Endodermal cell (in vitro differentiated cells): ENCODE results near the gene SEMA5B. TPM values are rescaled to one million over a fixed set of nuclear protein-coding genes. Genes with fewer than 3 reads are reported as not detected.

Experiments
- DNase-seq: peaks from one replicate; pipeline ENCODE4 v3.0.0-alpha.2; 2017
- H3K27ac ChIP-seq: 2 replicates; pipeline ENCODE4 v1.5.1; 2013; ENCODE audit warnings: mild to moderate bottlenecking, low read depth, low read length, moderate library complexity
- H3K27me3 ChIP-seq: 2 replicates; pipeline ENCODE4 v1.6.1; 2013; ENCODE audit warnings: mild to moderate bottlenecking, low read length, moderate library complexity; ENCODE audit not compliant: insufficient read depth, control insufficient read depth, poor library complexity, severe bottlenecking
- H3K36me3 ChIP-seq: 2 replicates; pipeline ENCODE4 v1.7.0; 2013; ENCODE audit warnings: mild to moderate bottlenecking, low read length, moderate library complexity; ENCODE audit not compliant: control insufficient read depth, insufficient read depth
- H3K4me1 ChIP-seq: one replicate; pipeline ENCODE4 v1.7.0; 2013; ENCODE audit warnings: low read length; ENCODE audit not compliant: control insufficient read depth, insufficient read depth
- H3K4me3 ChIP-seq: 2 replicates; pipeline ENCODE4 v1.5.1; 2013; ENCODE audit warnings: mild to moderate bottlenecking, low read length, moderate library complexity
- H3K9ac ChIP-seq: 2 replicates; pipeline ENCODE4 v1.6.1; 2013; ENCODE audit warnings: mild to moderate bottlenecking, low read length, moderate library complexity; ENCODE audit not compliant: poor library complexity, severe bottlenecking; ENCODE audit errors: extremely low read depth
- H3K9me3 ChIP-seq: 2 replicates; pipeline ENCODE4 v1.6.1; 2013; ENCODE audit warnings: mild to moderate bottlenecking, low read length, moderate library complexity; ENCODE audit not compliant: control insufficient read depth
- H3K27ac Mint-ChIP-seq: 2 replicates; pipeline ENCODE4 v1.8.0; 2020; ENCODE audit warnings: mixed read lengths
- H3K27me3 Mint-ChIP-seq: 2 replicates; pipeline ENCODE4 v1.8.0; 2021; ENCODE audit warnings: mild to moderate bottlenecking, mixed read lengths; ENCODE audit not compliant: insufficient read depth
- H3K36me3 Mint-ChIP-seq: 2 replicates; pipeline ENCODE4 v1.8.0; 2020; ENCODE audit warnings: low read depth, mixed read lengths
- H3K4me1 Mint-ChIP-seq: 2 replicates; pipeline ENCODE4 v1.8.0; 2020; ENCODE audit warnings: mixed read lengths
- H3K4me3 Mint-ChIP-seq: 2 replicates; pipeline ENCODE4 v1.8.0; 2020; ENCODE audit warnings: mild to moderate bottlenecking, moderate library complexity, mixed read lengths
- H3K9me3 Mint-ChIP-seq: 2 replicates; pipeline ENCODE4 v1.8.0; 2020; ENCODE audit warnings: mild to moderate bottlenecking, mixed read lengths
- CTCF ChIP-seq: fragments of 200-600 bp; sonication (generic); conservative IDR thresholded peaks from 2 replicates; pipeline ENCODE4 v1.5.0; 2021; ENCODE audit warnings: antibody characterized with exemption, mild to moderate bottlenecking
- WGBS, 2 experiments: methylation state at CpG; one replicate each; pipeline versions ENCODE4 v1.1.5 to v1.1.7; 2013; ENCODE audit warnings: missing lambda C conversion rate in 2 of 2, mixed read lengths in 1 of 2; ENCODE audit not compliant: insufficient coverage in 1 of 2, insufficient read length in 1 of 2; 5-methylcytosine and 5-hydroxymethylcytosine counted together
- total RNA-seq, 2 donors: library from RNA; stranded (reverse); fragmentation: NEBNext Ultra II Directional in 1 of 2; extraction: Animal tissue kit (Norgen Biotek cat#: 25700) in 1 of 2; gene quantifications; 2 replicates in 1 of 2; 3 replicates in 1 of 2; pipeline ENCODE4 v1.2.1, GENCODE V29; 2021

SEMA5B gene
- total RNA-seq, 2 donors from 2014 or later, result 37.3 to 45.8 TPM

- H3K27ac ChIP-seq, result no peak overlapping the region
- peak; percentile 46 for TF ChIP-seq CTCF
- no peaks in the 10 kb centered on the region for H3K27me3 ChIP-seq
- H3K36me3 Mint-ChIP-seq, result peaks cover 7% of the 10 kb centered on the region
- no peaks in the 10 kb centered on the region for H3K27me3 Mint-ChIP-seq
- H3K9ac ChIP-seq, result no peak overlapping the region
- peaks cover 2% of the 10 kb centered on the region for H3K4me1 Mint-ChIP-seq
- H3K4me3 Mint-ChIP-seq, result no peak overlapping the region
- 90% methylated on average over 4 of the region's 4 CpGs; no CpG with 5 or more reads in 1 of the 2 experiments for WGBS, 2 experiments
- H3K4me1 ChIP-seq, result no peaks in the 10 kb centered on the region
- no peaks in the 10 kb centered on the region for H3K9me3 ChIP-seq
- H3K27ac Mint-ChIP-seq, result no peak overlapping the region
- no peak for DNase-seq
- peaks cover 25% of the 10 kb centered on the region for H3K36me3 ChIP-seq
- H3K4me3 ChIP-seq, result no peak overlapping the region
- no peaks in the 10 kb centered on the region for H3K9me3 Mint-ChIP-seq
These were observed 146.9 kb downstream of the SEMA5B start for GRCh38 chr3:122880624-122881023.

- Mint-ChIP-seq H3K9me3 (no peaks in the 10 kb centered on the region), H3K27me3 (no peaks in the 10 kb centered on the region), H3K4me3 (no peak overlapping the region), H3K27ac (no peak overlapping the region), H3K4me1 (peaks cover 2% of the 10 kb centered on the region), H3K36me3 (peaks cover 7% of the 10 kb centered on the region)
- Histone ChIP-seq H3K4me3 (no peak overlapping the region), H3K27ac (no peak overlapping the region), H3K36me3 (peaks cover 25% of the 10 kb centered on the region), H3K9me3 (no peaks in the 10 kb centered on the region), H3K9ac (no peak overlapping the region), H3K4me1 (no peaks in the 10 kb centered on the region), H3K27me3 (no peaks in the 10 kb centered on the region)
- TF ChIP-seq CTCF, result no peak
- DNase-seq, result no peak
- 94 to 100% methylated on average over 4 of the region's 4 CpGs for WGBS, 2 experiments
These were observed 147.4 kb downstream of the SEMA5B start for GRCh38 chr3:122880173-122880572.

GRCh38 chr3:122875547-122876127, 151.9 kb downstream of the SEMA5B start:
- Histone ChIP-seq H3K27me3 (no peaks in the 10 kb centered on the region), H3K9ac (no peak overlapping the region), H3K36me3 (peaks cover 23% of the 10 kb centered on the region), H3K4me3 (no peak overlapping the region), H3K27ac (no peak overlapping the region), H3K4me1 (no peaks in the 10 kb centered on the region), H3K9me3 (no peaks in the 10 kb centered on the region)
- DNase-seq, result no peak
- Mint-ChIP-seq H3K4me1 (no peaks in the 10 kb centered on the region), H3K36me3 (peaks cover 4% of the 10 kb centered on the region), H3K4me3 (no peak overlapping the region), H3K27ac (no peak overlapping the region), H3K9me3 (no peaks in the 10 kb centered on the region), H3K27me3 (no peaks in the 10 kb centered on the region)
- no peak for TF ChIP-seq CTCF
